Endothelial cell (in vitro differentiated cells): ENCODE results near the gene ANKFN1. TPM values are rescaled to one million over a fixed set of nuclear protein-coding genes. Genes with fewer than 3 reads are reported as not detected.

Experiments
- DNase-seq: peaks from one replicate; pipeline ENCODE4 v3.0.0; 2021; ENCODE audit warnings: low spot score
- H3K27ac Mint-ChIP-seq: one replicate; pipeline ENCODE4 v1.8.0; 2021; ENCODE audit warnings: mixed read lengths, inconsistent platforms; ENCODE audit not compliant: unreplicated experiment
- H3K27me3 Mint-ChIP-seq: one replicate; pipeline ENCODE4 v1.8.0; 2021; ENCODE audit warnings: mild to moderate bottlenecking, moderate library complexity, mixed read lengths, inconsistent platforms; ENCODE audit not compliant: unreplicated experiment
- H3K36me3 Mint-ChIP-seq: one replicate; pipeline ENCODE4 v1.8.0; 2021; ENCODE audit warnings: mild to moderate bottlenecking, low read depth, mixed read lengths, inconsistent platforms; ENCODE audit not compliant: unreplicated experiment
- H3K4me1 Mint-ChIP-seq: one replicate; pipeline ENCODE4 v1.8.0; 2021; ENCODE audit warnings: mild to moderate bottlenecking, mixed read lengths, inconsistent platforms; ENCODE audit not compliant: unreplicated experiment
- H3K4me3 Mint-ChIP-seq: one replicate; pipeline ENCODE4 v1.8.0; 2021; ENCODE audit warnings: mild to moderate bottlenecking, mixed read lengths, inconsistent platforms; ENCODE audit not compliant: unreplicated experiment
- H3K9me3 Mint-ChIP-seq: one replicate; pipeline ENCODE4 v1.8.0; 2021; ENCODE audit warnings: mixed read lengths, inconsistent platforms; ENCODE audit not compliant: unreplicated experiment
- total RNA-seq: library from RNA; stranded (reverse); fragmentation: NEBNext Ultra II Directional; extraction: Animal tissue kit (Norgen Biotek cat#: 25700); gene quantifications from one replicate; pipeline ENCODE4 v1.2.1, GENCODE V29; 2021; ENCODE audit not compliant: unreplicated experiment
- TF ChIP-seq, protein P1 (sequence below): fragments of 200-600 bp; sonication (generic); IDR thresholded peaks from one replicate; pipeline ENCODE4 v1.5.0; 2021; ENCODE audit warnings: antibody characterized with exemption; ENCODE audit not compliant: unreplicated experiment

The ANKFN1 gene
- total RNA-seq, 1 donor from 2014 or later = not detected

DNA sequence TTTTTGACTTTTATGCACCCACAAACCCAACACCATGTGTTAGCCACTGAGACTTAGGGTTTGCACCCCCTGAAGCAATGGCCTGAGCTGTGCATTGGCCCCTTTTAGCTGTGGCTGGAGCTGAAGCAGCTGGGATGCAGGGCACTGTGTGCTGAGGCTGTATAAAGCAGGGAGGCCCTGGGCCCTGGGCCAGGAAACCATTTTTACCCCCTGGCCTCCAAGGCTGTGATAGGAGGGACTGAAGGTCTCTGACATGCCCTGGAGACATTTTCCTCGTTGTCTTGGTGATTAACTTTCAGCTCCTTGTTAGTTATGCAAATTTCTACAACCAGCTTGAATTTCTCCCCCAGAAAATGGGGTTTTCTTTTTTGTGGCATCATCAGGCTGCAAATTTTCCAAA lies 6.7 kb upstream of the ANKFN1 start:
- H3K9me3 Mint-ChIP-seq = no peaks in the 10 kb centered on the region
- peaks cover 2% of the 10 kb centered on the region for H3K27me3 Mint-ChIP-seq
- H3K27ac Mint-ChIP-seq = no peak overlapping the region
- no peaks in the 10 kb centered on the region for H3K36me3 Mint-ChIP-seq
- no peak for DNase-seq
- no peaks in the 10 kb centered on the region for H3K4me1 Mint-ChIP-seq
- TF ChIP-seq, protein P1, sequence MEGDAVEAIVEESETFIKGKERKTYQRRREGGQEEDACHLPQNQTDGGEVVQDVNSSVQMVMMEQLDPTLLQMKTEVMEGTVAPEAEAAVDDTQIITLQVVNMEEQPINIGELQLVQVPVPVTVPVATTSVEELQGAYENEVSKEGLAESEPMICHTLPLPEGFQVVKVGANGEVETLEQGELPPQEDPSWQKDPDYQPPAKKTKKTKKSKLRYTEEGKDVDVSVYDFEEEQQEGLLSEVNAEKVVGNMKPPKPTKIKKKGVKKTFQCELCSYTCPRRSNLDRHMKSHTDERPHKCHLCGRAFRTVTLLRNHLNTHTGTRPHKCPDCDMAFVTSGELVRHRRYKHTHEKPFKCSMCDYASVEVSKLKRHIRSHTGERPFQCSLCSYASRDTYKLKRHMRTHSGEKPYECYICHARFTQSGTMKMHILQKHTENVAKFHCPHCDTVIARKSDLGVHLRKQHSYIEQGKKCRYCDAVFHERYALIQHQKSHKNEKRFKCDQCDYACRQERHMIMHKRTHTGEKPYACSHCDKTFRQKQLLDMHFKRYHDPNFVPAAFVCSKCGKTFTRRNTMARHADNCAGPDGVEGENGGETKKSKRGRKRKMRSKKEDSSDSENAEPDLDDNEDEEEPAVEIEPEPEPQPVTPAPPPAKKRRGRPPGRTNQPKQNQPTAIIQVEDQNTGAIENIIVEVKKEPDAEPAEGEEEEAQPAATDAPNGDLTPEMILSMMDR = no peak
- H3K4me3 Mint-ChIP-seq = no peak overlapping the region

DNA sequence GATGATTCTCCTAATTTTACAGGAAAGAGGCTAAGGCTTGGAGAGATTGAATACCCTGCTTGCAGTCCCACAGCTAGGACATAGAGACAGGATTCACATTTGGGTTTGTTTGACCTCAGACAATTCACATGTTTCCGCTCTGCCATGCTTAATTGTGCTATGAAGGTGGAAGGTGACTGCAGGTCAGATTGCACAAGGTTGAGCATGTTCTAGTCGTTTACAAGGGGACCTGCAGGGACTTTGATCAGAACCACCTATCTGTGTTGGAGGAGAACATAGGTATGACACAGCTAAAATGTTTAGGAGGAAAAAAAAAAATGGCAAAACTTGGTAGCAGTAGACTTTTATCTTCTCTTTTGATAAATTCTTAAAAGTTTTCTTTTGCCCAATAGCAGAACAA lies 4.9 kb upstream of the ANKFN1 start:
- Mint-ChIP-seq H3K27me3 (peaks cover 2% of the 10 kb centered on the region), H3K4me3 (no peak overlapping the region), H3K4me1 (no peaks in the 10 kb centered on the region), H3K27ac (no peak overlapping the region), H3K36me3 (no peaks in the 10 kb centered on the region), H3K9me3 (no peaks in the 10 kb centered on the region)
- TF ChIP-seq, protein P1 = no peak
- DNase-seq = no peak

DNA sequence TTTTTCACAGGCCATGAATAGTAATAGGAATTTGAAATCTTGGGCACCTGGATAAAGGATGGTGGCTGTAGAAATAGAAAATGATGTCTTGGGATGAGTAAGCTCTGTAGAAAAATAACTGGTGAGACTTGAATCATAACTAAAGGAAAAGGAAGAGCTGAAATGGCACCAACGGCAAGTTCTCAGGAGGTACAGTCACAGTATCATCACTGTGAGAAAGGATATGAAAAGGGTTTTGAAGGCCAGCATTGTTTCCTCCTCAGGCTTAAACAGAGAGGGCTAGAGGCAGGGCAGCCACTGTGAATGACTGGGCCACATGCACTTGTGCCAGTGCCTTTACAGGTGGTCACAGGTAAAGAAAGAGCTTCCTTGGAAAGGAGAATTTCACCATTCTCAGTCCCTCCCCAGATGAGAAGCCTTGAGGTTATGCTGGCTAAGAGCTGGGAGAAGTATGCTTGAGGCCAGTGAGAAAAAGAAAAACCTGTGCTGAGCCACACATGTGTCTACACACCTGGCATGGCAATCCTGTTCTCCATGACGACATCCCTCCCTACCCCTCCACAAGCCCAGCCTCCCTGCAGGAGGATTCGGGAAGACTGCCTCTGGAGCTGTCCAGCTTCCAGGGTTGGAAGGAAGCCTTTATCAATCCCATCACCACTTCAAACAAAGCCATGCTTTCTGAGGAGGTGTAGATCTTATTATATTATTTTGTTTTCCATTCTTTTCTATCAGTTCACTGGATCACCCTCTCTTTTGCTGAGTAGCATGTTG lies 3.8 kb upstream of the ANKFN1 start:
- TF ChIP-seq, protein P1 = no peak
- H3K36me3 Mint-ChIP-seq = no peaks in the 10 kb centered on the region
- H3K27me3 Mint-ChIP-seq = peaks cover 2% of the 10 kb centered on the region
- H3K4me3 Mint-ChIP-seq = no peak overlapping the region
- H3K9me3 Mint-ChIP-seq = no peaks in the 10 kb centered on the region
- DNase-seq = no peak
- H3K4me1 Mint-ChIP-seq = no peaks in the 10 kb centered on the region
- H3K27ac Mint-ChIP-seq = no peak overlapping the region

DNA sequence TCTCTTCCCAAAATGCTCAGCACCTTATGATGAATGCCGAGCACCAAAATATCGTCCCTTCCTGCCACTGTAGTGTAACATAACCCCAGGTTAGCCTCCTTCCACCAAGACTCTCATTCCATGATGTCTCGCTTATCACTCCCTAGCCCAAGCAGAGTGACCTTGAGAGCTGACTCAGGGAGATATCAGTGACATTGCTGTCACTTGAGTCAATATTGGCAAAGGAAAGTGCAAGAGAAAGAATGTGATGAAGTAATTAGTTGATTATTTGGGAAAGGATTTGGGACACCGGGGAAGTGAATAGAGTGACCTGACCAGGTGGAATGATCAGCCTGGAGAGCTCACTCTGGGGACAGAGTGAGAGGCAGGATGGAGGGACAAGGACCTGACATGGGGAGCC lies 2.6 kb upstream of the ANKFN1 start:
- TF ChIP-seq, protein P1 = no peak
- Mint-ChIP-seq H3K27ac (no peak overlapping the region), H3K4me3 (no peak overlapping the region), H3K9me3 (no peaks in the 10 kb centered on the region), H3K36me3 (no peaks in the 10 kb centered on the region), H3K27me3 (no peaks in the 10 kb centered on the region), H3K4me1 (no peaks in the 10 kb centered on the region)
- no peak for DNase-seq

DNA sequence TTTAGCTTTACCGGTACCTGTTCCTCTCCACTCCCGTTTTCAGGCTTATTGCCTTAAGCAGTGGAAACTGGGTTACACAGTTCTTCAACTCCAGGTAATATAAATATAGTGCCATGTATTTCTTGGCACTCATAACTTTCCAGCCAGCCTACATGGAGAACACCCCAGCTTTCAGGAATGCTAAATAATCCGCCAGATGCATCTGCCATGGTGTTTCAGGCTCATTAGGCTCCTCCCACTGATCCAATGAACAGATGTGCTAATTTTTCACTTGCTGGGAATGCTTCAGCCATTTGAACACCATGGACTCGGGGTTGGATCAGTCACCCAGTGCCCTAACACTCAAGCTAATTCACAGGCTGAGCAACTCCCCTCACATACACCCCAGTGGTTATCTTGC lies 4.6 kb downstream of the ANKFN1 start:
- Mint-ChIP-seq H3K4me1 (no peaks in the 10 kb centered on the region), H3K4me3 (no peak overlapping the region), H3K27ac (no peak overlapping the region), H3K27me3 (no peaks in the 10 kb centered on the region), H3K36me3 (no peaks in the 10 kb centered on the region), H3K9me3 (no peaks in the 10 kb centered on the region)
- TF ChIP-seq, protein P1 = no peak
- DNase-seq = no peak
